ENCODE measurements around the gene CARMIL1.

CARMIL1 gene

GRCh38 chr6:25290306-25291060 lies 11.3 kb downstream of the CARMIL1 start:
- Histone ChIP-seq H3K4me1 (no peaks in the 10 kb centered on the region), H3K4me3 (ENCODE audit: low read depth, low read length) (no peak overlapping the region), H3K27me3 (no peaks in the 10 kb centered on the region), H3K36me3 (no peaks in the 10 kb centered on the region), H3K9me3 (no peaks in the 10 kb centered on the region)
- TF ChIP-seq CTCF (IDR thresholded peaks at IDR 0.05; ENCODE audit: low read depth, low read length): no peak
- DNase-seq: no peak

- Histone ChIP-seq H3K9me3 (no peaks in the 10 kb centered on the region), H3K36me3 (no peaks in the 10 kb centered on the region), H3K27me3 (no peaks in the 10 kb centered on the region), H3K4me3 (ENCODE audit: low read depth, low read length) (no peak overlapping the region), H3K4me1 (peaks cover 7% of the 10 kb centered on the region)
- no peak for DNase-seq
- TF ChIP-seq CTCF (IDR thresholded peaks at IDR 0.05; ENCODE audit: low read depth, low read length): no peak
Observed at GRCh38 chr6:25292384-25292783, 13.2 kb downstream of the CARMIL1 start.

- TF ChIP-seq CTCF (IDR thresholded peaks at IDR 0.05; ENCODE audit: low read depth, low read length): no peak
- no peak overlapping the region for H3K4me3 ChIP-seq (ENCODE audit: low read depth, low read length)
- no peaks in the 10 kb centered on the region for H3K36me3 ChIP-seq
- no peak for DNase-seq
- no peaks in the 10 kb centered on the region for H3K27me3 ChIP-seq
- peaks cover 7% of the 10 kb centered on the region for H3K4me1 ChIP-seq
- no peaks in the 10 kb centered on the region for H3K9me3 ChIP-seq
Observed at GRCh38 chr6:25295651-25296050, 16.5 kb downstream of the CARMIL1 start.

GRCh38 chr6:25296217-25296905 lies 17.2 kb downstream of the CARMIL1 start:
- Histone ChIP-seq H3K27me3 (no peaks in the 10 kb centered on the region), H3K4me1 (peaks cover 7% of the 10 kb centered on the region), H3K36me3 (no peaks in the 10 kb centered on the region), H3K9me3 (no peaks in the 10 kb centered on the region), H3K4me3 (ENCODE audit: low read depth, low read length) (no peak overlapping the region)
- DNase-seq: no peak
- TF ChIP-seq CTCF (IDR thresholded peaks at IDR 0.05; ENCODE audit: low read depth, low read length): no peak

- H3K36me3 ChIP-seq: no peaks in the 10 kb centered on the region
Observed at GRCh38 chr6:25297039-25297441, 17.9 kb downstream of the CARMIL1 start.

More at GRCh38 chr6:25297039-25297441, 17.9 kb downstream of the CARMIL1 start:
- Histone ChIP-seq H3K4me1 (peaks cover 7% of the 10 kb centered on the region), H3K9me3 (no peaks in the 10 kb centered on the region), H3K4me3 (ENCODE audit: low read depth, low read length) (no peak overlapping the region), H3K27me3 (no peaks in the 10 kb centered on the region)
- no peak for DNase-seq
- no peak for TF ChIP-seq CTCF (IDR thresholded peaks at IDR 0.05; ENCODE audit: low read depth, low read length)

All from BE2C (cell line).